Progenitor cell of endocrine pancreas (in vitro differentiated cells): ENCODE results near the gene ZNF587. TPM values are rescaled to one million over a fixed set of nuclear protein-coding genes. Genes with fewer than 3 reads are reported as not detected.
A peak's percentile ranks its signal among the peaks of the same experiment; 100 is the strongest.

Experiments
- DNase-seq: peaks from one replicate; pipeline ENCODE4 v3.0.0; 2021; ENCODE audit warnings: low spot score; ENCODE audit not compliant: unreplicated experiment
- H3K27ac Mint-ChIP-seq: 2 replicates; pipeline ENCODE4 v1.8.0; 2021; ENCODE audit warnings: mild to moderate bottlenecking, moderate library complexity, mixed read lengths
- H3K27me3 Mint-ChIP-seq: 2 replicates; pipeline ENCODE4 v1.8.0; 2021; ENCODE audit warnings: mixed read lengths
- H3K36me3 Mint-ChIP-seq: 2 replicates; pipeline ENCODE4 v1.8.0; 2022; ENCODE audit warnings: mixed read lengths; ENCODE audit not compliant: insufficient read depth
- H3K4me1 Mint-ChIP-seq: 2 replicates; pipeline ENCODE4 v1.8.0; 2021; ENCODE audit warnings: low read depth, mixed read lengths
- H3K4me3 Mint-ChIP-seq: 2 replicates; pipeline ENCODE4 v1.8.0; 2021; ENCODE audit warnings: low read depth, mild to moderate bottlenecking, moderate library complexity, mixed read lengths
- H3K9me3 Mint-ChIP-seq: 2 replicates; pipeline ENCODE4 v1.8.0; 2021; ENCODE audit warnings: low read depth, mixed read lengths
- total RNA-seq: library from RNA; stranded (reverse); gene quantifications from 2 replicates; pipeline ENCODE4 v1.2.1, GENCODE V29; 2021
- TF ChIP-seq, protein P1 (sequence below): fragments of 200-600 bp; sonication (generic); IDR thresholded peaks from one replicate; pipeline ENCODE4 v1.5.0; 2021; ENCODE audit warnings: antibody characterized with exemption, mild to moderate bottlenecking; ENCODE audit not compliant: unreplicated experiment

Gene ZNF587
- total RNA-seq, 1 donor from 2014 or later: 93.7 TPM

GRCh38 chr19:57814505-57815246, 35.0 kb upstream of the ZNF587 start, which contains the start of gene ZNF552:
Gene ZNF552 (minus strand): TSS chr19:57814913. CDS start chr19:57814743, 170 bp downstream.
- Mint-ChIP-seq H3K36me3 (peaks cover 13% of the 10 kb centered on the region), H3K4me1 (peaks cover 74% of the 10 kb centered on the region), H3K27me3 (no peaks in the 10 kb centered on the region), H3K27ac (peak within 1 kb of the TSS; percentile 97), H3K4me3 (peak within 1 kb of the TSS; percentile 95), H3K9me3 (no peaks in the 10 kb centered on the region)
- peak; percentile 60 for DNase-seq
- TF ChIP-seq, protein P1, sequence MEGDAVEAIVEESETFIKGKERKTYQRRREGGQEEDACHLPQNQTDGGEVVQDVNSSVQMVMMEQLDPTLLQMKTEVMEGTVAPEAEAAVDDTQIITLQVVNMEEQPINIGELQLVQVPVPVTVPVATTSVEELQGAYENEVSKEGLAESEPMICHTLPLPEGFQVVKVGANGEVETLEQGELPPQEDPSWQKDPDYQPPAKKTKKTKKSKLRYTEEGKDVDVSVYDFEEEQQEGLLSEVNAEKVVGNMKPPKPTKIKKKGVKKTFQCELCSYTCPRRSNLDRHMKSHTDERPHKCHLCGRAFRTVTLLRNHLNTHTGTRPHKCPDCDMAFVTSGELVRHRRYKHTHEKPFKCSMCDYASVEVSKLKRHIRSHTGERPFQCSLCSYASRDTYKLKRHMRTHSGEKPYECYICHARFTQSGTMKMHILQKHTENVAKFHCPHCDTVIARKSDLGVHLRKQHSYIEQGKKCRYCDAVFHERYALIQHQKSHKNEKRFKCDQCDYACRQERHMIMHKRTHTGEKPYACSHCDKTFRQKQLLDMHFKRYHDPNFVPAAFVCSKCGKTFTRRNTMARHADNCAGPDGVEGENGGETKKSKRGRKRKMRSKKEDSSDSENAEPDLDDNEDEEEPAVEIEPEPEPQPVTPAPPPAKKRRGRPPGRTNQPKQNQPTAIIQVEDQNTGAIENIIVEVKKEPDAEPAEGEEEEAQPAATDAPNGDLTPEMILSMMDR: no peak

DNA sequence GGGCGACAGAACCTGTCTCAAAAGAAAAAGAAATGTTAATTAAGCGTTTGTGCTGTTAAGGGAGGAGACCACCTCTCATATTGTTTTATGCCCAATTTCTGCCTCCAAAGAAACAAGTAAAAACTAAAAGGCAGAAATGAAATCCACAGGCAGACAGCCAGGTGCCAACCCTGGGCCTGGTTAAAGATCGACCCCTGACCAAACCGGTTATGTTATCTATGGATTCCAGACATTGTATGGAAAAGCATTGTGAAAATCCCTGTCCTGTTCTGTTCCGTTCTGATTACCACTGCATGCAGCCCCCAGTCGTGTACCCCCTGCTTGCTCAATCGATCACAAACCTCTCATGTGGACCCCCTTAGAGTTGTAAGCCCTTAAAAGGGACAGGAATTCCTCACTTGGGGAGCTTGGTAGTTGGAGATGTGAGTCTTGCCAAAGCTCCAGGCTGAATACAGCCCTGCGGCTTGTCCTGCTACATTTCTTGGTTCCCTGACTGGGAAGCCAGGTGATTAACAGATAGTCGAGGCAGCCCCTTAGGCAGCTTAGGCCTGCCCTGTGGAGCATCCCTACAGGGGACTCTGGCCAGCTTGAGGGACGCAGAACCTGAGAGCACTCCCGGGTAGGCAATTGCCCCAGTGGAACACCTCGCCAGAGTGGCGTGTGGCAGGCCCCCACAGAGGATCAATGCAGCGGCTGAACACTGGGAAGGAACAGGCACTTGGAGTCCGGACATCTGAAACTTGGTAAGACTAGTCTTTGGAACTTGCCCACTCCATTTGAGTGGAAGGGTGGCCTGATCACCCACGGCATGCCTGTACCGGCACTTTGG, 34.2 kb upstream of the ZNF587 start:
- no peaks in the 10 kb centered on the region for H3K27me3 Mint-ChIP-seq
- peak overlapping the region; percentile 95 for H3K4me3 Mint-ChIP-seq
- peaks cover 12% of the 10 kb centered on the region for H3K36me3 Mint-ChIP-seq
- TF ChIP-seq, protein P1: no peak
- peaks cover 74% of the 10 kb centered on the region for H3K4me1 Mint-ChIP-seq
- no peak for DNase-seq
- H3K9me3 Mint-ChIP-seq: no peaks in the 10 kb centered on the region
- peak overlapping the region; percentile 97 for H3K27ac Mint-ChIP-seq

GRCh38 chr19:57816652-57817051, 33.0 kb upstream of the ZNF587 start:
- Mint-ChIP-seq H3K9me3 (no peaks in the 10 kb centered on the region), H3K27ac (peak overlapping the region; percentile 97), H3K4me3 (peak overlapping the region; percentile 95), H3K27me3 (no peaks in the 10 kb centered on the region), H3K4me1 (peaks cover 75% of the 10 kb centered on the region), H3K36me3 (peaks cover 10% of the 10 kb centered on the region)
- TF ChIP-seq, protein P1: no peak
- DNase-seq: no peak

DNA sequence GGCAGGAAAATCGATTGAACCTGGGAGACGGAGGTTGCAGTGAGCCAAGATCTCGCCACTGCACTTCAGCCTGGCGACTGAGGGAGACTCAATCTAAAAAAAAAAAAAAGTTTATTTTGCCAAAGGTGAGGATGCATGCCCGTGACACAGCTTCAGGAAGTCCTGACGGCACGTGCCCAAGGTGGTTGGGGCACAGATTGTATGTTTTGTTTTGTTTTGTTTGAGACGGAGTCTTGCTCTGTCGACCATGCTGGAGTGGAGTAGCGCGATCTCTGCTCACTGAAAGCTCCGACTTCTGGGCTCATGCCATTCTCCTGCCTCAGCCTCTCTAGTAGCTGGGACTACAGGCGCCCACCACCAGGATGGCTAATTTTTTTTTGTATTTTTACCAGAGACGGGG, 31.7 kb upstream of the ZNF587 start:
- Mint-ChIP-seq H3K4me3 (peak overlapping the region; percentile 94), H3K27ac (peak overlapping the region; percentile 91), H3K9me3 (no peaks in the 10 kb centered on the region), H3K27me3 (no peaks in the 10 kb centered on the region), H3K36me3 (peaks cover 9% of the 10 kb centered on the region), H3K4me1 (peaks cover 72% of the 10 kb centered on the region)
- DNase-seq: no peak
- TF ChIP-seq, protein P1: no peak

DNA sequence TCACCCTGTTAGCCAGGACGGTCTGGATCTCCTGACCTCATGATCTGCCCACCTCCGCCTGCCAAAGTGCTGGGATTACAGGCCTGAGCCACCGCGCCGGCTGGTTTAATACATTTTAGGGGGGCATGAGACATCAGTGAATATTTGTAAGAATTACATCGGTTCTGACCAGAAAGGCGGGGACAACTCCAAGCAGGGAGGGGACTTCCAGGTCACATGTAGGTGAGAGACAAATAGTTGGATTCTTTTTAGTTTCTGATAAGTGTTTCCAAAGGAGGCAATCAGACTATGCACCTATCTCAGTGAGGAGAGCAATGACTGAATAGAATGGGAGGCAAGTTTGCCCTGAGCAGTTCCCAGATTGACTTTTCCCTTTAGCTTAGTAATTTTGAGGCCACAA, 31.3 kb upstream of the ZNF587 start:
- Mint-ChIP-seq H3K27ac (peak overlapping the region; percentile 91), H3K4me1 (peaks cover 72% of the 10 kb centered on the region), H3K4me3 (peak overlapping the region; percentile 94), H3K9me3 (no peaks in the 10 kb centered on the region), H3K36me3 (peaks cover 9% of the 10 kb centered on the region), H3K27me3 (no peaks in the 10 kb centered on the region)
- DNase-seq: no peak
- TF ChIP-seq, protein P1: no peak
